GM13977 (cell line): ENCODE measurements around the gene FBXL7.

Source experiments
- DNase-seq: peaks from one replicate; pipeline ENCODE4 v3.0.0; 2012; ENCODE audit warnings: low spot score
- in situ Hi-C: fragments of 300-500 bp; cut with MboI; formaldehyde crosslinking; loops from one replicate; pipeline ENCODE4 v1.12.0; 2022; ENCODE audit warnings: low sequenced_read_pairs, low pct_unique_long_range_greater_than_20kb, mixed read lengths, inconsistent platforms; ENCODE audit not compliant: unreplicated experiment
- TF ChIP-seq, protein P1 (sequence below): IDR thresholded peaks from 2 replicates; pipeline ENCODE4 v1.5.1; 2012; ENCODE audit warnings: mild to moderate bottlenecking, control low read depth; ENCODE audit not compliant: insufficient read depth; ENCODE audit errors: extremely low read depth, missing control alignments

Gene FBXL7

DNA sequence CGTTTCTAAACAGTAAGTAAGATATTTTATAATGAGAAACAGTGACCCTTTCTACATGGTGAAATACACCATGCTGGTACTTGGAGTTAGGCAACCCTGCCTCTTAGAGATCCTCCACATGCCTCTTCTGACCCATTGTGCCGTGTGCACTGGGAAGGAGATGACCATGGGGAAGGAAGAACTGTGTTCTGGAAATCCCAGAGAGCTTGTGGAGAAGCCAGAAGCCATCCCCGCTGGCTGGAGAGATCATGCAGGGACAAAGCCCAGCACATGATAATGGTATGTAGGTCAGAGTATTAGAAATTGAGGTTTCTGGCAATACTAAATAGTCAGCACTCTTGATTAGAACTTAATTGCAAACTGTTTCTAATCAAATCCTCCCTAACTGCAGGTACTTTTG is 307.3 kb downstream of the FBXL7 start:
- DNase-seq = no peak
- in situ Hi-C loops = no loop called here
- TF ChIP-seq, protein P1, sequence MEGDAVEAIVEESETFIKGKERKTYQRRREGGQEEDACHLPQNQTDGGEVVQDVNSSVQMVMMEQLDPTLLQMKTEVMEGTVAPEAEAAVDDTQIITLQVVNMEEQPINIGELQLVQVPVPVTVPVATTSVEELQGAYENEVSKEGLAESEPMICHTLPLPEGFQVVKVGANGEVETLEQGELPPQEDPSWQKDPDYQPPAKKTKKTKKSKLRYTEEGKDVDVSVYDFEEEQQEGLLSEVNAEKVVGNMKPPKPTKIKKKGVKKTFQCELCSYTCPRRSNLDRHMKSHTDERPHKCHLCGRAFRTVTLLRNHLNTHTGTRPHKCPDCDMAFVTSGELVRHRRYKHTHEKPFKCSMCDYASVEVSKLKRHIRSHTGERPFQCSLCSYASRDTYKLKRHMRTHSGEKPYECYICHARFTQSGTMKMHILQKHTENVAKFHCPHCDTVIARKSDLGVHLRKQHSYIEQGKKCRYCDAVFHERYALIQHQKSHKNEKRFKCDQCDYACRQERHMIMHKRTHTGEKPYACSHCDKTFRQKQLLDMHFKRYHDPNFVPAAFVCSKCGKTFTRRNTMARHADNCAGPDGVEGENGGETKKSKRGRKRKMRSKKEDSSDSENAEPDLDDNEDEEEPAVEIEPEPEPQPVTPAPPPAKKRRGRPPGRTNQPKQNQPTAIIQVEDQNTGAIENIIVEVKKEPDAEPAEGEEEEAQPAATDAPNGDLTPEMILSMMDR = no peak

- DNase-seq = no peak
- TF ChIP-seq, protein P1 = no peak
- in situ Hi-C loops = no loop called here
These were observed 307.9 kb downstream of the FBXL7 start for GRCh38 chr5:15807871-15808270.

DNA sequence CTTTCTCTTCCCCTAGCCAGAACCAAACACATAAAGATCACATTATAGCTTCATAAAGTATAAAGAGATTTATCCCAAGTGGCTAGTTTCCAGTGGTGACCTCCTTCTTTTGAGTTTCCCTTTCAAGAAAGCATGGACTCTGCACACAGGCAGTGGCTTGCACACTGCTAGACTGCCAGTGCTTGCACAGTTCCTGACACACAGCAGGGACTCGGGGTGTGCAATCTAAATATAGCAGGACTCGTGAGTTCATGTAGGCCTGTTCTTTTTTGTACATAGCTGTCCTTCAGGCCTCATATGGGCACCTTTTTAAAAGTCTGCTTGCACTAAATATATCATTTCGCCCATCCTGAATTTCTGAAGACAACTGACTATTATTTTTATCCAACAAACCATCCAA is 308.6 kb downstream of the FBXL7 start:
- no peak for DNase-seq
- TF ChIP-seq, protein P1 = no peak
- in situ Hi-C loops = no loop called here

- no peak for DNase-seq
- TF ChIP-seq, protein P1 = no peak
- in situ Hi-C loops = no loop called here
These were observed 319.6 kb downstream of the FBXL7 start for GRCh38 chr5:15819617-15820016.

- DNase-seq = no peak
- in situ Hi-C loops = no loop called here
- TF ChIP-seq, protein P1 = no peak
These were observed 321.5 kb downstream of the FBXL7 start for GRCh38 chr5:15821506-15821905.

DNA sequence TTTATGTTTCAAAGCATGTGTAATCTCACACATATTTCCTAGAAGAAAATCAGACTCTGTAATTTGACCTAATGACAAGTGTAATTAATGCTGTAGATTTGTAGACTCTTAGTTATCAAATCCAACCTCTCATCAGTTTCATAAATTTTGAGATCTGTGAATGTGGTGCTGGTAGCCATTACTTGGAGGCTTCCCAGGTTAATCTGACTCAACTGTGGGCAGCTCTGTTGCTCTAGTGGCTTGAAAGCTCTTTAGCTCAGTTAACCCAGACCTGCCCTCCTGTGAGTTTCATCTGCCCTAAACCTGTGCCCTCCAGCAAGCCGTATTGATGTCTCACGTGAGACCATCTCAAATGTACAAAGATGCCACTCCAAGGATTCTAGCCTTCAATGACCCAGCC is 323.4 kb downstream of the FBXL7 start:
- TF ChIP-seq, protein P1 = no peak
- DNase-seq = no peak
- in situ Hi-C loops = no loop called here

DNA sequence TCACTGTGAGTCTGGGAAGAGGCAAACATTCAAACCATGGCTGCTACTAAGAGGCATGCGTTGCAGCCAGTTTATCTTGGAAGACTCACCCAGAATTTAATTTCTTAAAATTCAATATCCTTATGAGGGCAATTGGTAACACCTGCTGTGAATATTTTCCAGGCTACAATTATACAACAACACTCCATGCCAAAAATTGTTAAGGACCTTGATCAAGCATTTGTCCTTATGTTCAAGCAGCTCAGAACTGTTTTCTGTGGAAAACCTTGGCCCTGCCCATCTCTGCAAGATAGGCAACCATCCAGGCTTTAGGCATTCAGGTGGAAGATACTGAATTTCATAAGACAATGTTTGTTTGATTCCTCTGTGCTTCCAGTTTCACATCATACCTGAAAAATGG is 327.8 kb downstream of the FBXL7 start:
- in situ Hi-C loops = no loop called here
- DNase-seq = no peak
- TF ChIP-seq, protein P1 = no peak
